OCI-LY3 (cell line): ENCODE data around the gene IER3.

Experiments
- H2AFZ ChIP-seq: fragments of 200-600, 300-600 bp; shearing (Covaris generic); 2 replicates; pipeline ENCODE4 v1.6.0; 2014; ENCODE audit warnings: antibody characterized with exemption, low read depth, low read length
- H3K27ac ChIP-seq: fragments of 200-600, 300-600 bp; sonication (generic); 2 replicates; pipeline ENCODE4 v1.5.1; 2014; ENCODE audit warnings: mild to moderate bottlenecking, low read length, moderate library complexity, mixed read lengths
- H3K27me3 ChIP-seq: fragments of 200-600, 300-600 bp; sonication (generic); 2 replicates; pipeline ENCODE4 v1.6.1; 2014; ENCODE audit warnings: low read depth, low read length, mixed read lengths
- H3K36me3 ChIP-seq: fragments of 200-600, 300-600 bp; sonication (generic); replicated peaks from 2 replicates; pipeline ENCODE3; 2014; ENCODE audit warnings: low read depth, low read length, mixed read lengths
- H3K4me1 ChIP-seq: fragments of 300-600, 200-600 bp; sonication (generic); 2 replicates; pipeline ENCODE4 v1.6.1; 2014; ENCODE audit warnings: low read length, mixed read lengths
- H3K4me2 ChIP-seq: fragments of 200-600, 300-600 bp; sonication (generic); 2 replicates; pipeline ENCODE4 v1.6.1; 2014; ENCODE audit warnings: low read length, mixed read lengths
- H3K4me3 ChIP-seq: fragments of 300-600, 200-600 bp; sonication (generic); 2 replicates; pipeline ENCODE4 v1.5.1; 2014; ENCODE audit warnings: antibody characterized with exemption, mild to moderate bottlenecking, low read length, moderate library complexity
- H3K79me2 ChIP-seq: fragments of 300-600, 200-600 bp; shearing (Covaris generic); 2 replicates; pipeline ENCODE4 v1.6.1; 2014; ENCODE audit warnings: mild to moderate bottlenecking, low read length, mixed read lengths
- H3K9ac ChIP-seq: fragments of 300-600, 200-600 bp; shearing (Covaris generic); 2 replicates; pipeline ENCODE4 v1.6.0; 2014; ENCODE audit warnings: mild to moderate bottlenecking, low read length, moderate library complexity
- H3K9me3 ChIP-seq: fragments of 200-600, 300-600 bp; shearing (Covaris generic); 2 replicates; pipeline ENCODE4 v1.6.1; 2014; ENCODE audit warnings: low read length, mixed read lengths; ENCODE audit not compliant: insufficient read depth
- H4K20me1 ChIP-seq: fragments of 200-600, 300-600 bp; sonication (generic); 2 replicates; pipeline ENCODE4 v1.6.1; 2016; ENCODE audit warnings: low read length, mixed read lengths; ENCODE audit not compliant: insufficient read depth
- CTCF ChIP-seq: fragments of 200-600, 300-600 bp; sonication (generic); IDR thresholded peaks from 2 replicates; pipeline ENCODE4 v1.5.1; 2014; ENCODE audit warnings: antibody characterized with exemption, low read length, low read depth
- EZH2phosphoT487 ChIP-seq: fragments of 200-600 bp; shearing (Covaris generic); IDR thresholded peaks from 2 replicates; pipeline ENCODE4 v1.6.1; 2018; ENCODE audit warnings: antibody characterized with exemption, mixed run types, low read depth

The IER3 gene

GRCh38 chr6:30744054-30744805, at the start of gene IER3:
TSS of gene IER3 (minus strand) at chr6:30744547. CDS start at chr6:30744518, 29 bp downstream.
- Histone ChIP-seq H4K20me1 (no peaks in the 10 kb centered on the region), H3K36me3 (peaks cover 9% of the 10 kb centered on the region), H3K9me3 (no peaks in the 10 kb centered on the region), H3K4me3 (peak within 1 kb of the TSS; percentile 97), H3K27me3 (no peaks in the 10 kb centered on the region), H3K4me1 (peaks cover 12% of the 10 kb centered on the region), H3K9ac (peak within 1 kb of the TSS; percentile 61), H3K79me2 (peaks cover 9% of the 10 kb centered on the region), H3K4me2 (peak within 1 kb of the TSS; percentile 86), H3K27ac (no peak within 1 kb of the TSS), H2AFZ (0 out of 2 replicates have a peak within 1 kb of the TSS, but pooled peaks have one; percentile 52)
- no peak for TF ChIP-seq EZH2phosphoT487
- TF ChIP-seq CTCF = peak; percentile 56

- H3K4me2 ChIP-seq = peak overlapping the region; percentile 26; the same call in 1 of the 2 replicates
- no peaks in the 10 kb centered on the region for H3K36me3 ChIP-seq
- TF ChIP-seq CTCF (no peak), EZH2phosphoT487 (no peak)
- H3K79me2 ChIP-seq = no peaks in the 10 kb centered on the region
- peaks cover 5% of the 10 kb centered on the region; the same call in 1 of the 2 replicates for H3K27me3 ChIP-seq
- no peaks in the 10 kb centered on the region for H3K9me3 ChIP-seq
- peaks cover 4% of the 10 kb centered on the region; the same call in 1 of the 2 replicates for H3K4me1 ChIP-seq
- H3K9ac ChIP-seq = no peak overlapping the region
- H4K20me1 ChIP-seq = no peaks in the 10 kb centered on the region
- peak overlapping the region; percentile 92 for H2AFZ ChIP-seq
- no peak overlapping the region for H3K27ac ChIP-seq
- H3K4me3 ChIP-seq = no peak overlapping the region
Measured at GRCh38 chr6:30793521-30794194, 49.3 kb upstream of the IER3 start.

- TF ChIP-seq EZH2phosphoT487 (no peak), CTCF (no peak)
- Histone ChIP-seq H3K4me3 (no peak overlapping the region), H3K9ac (no peak overlapping the region), H3K27me3 (peaks cover 5% of the 10 kb centered on the region; the same call in 1 of the 2 replicates), H2AFZ (no peak overlapping the region), H3K4me2 (no peak overlapping the region), H3K9me3 (no peaks in the 10 kb centered on the region), H3K4me1 (peaks cover 4% of the 10 kb centered on the region; the same call in 1 of the 2 replicates), H3K79me2 (no peaks in the 10 kb centered on the region), H4K20me1 (no peaks in the 10 kb centered on the region), H3K36me3 (no peaks in the 10 kb centered on the region), H3K27ac (no peak overlapping the region)
Measured at GRCh38 chr6:30792786-30793185, 48.4 kb upstream of the IER3 start.

- H3K27me3 ChIP-seq = peaks cover 5% of the 10 kb centered on the region; the same call in 1 of the 2 replicates
Measured at GRCh38 chr6:30790724-30791383, 46.5 kb upstream of the IER3 start.

More at GRCh38 chr6:30790724-30791383, 46.5 kb upstream of the IER3 start:
- no peaks in the 10 kb centered on the region for H3K79me2 ChIP-seq
- no peaks in the 10 kb centered on the region for H3K36me3 ChIP-seq
- no peak overlapping the region for H3K4me3 ChIP-seq
- H3K9ac ChIP-seq = no peak overlapping the region
- no peaks in the 10 kb centered on the region for H3K9me3 ChIP-seq
- no peak overlapping the region for H3K27ac ChIP-seq
- no peak overlapping the region for H2AFZ ChIP-seq
- TF ChIP-seq EZH2phosphoT487 (no peak), CTCF (no peak)
- peaks cover 4% of the 10 kb centered on the region; the same call in 1 of the 2 replicates for H3K4me1 ChIP-seq
- H3K4me2 ChIP-seq = no peak overlapping the region
- H4K20me1 ChIP-seq = no peaks in the 10 kb centered on the region
